Keratinocyte (primary cell): Measurements from ENCODE around the gene TBX6. TPM values are rescaled to one million over a fixed set of nuclear protein-coding genes. Genes with fewer than 3 reads are reported as not detected.

ENCODE experiments used
- DNase-seq: peaks from one replicate; pipeline ENCODE4 v3.0.0-alpha.2; 2011; ENCODE audit warnings: low read depth, missing footprints, low spot score
- FAIRE-seq: peaks from 2 replicates; lab custom pipeline; 2011; peaks lifted over from hg19 to GRCh38; lab: Jason Lieb, UNC
- H2AFZ ChIP-seq: 2 replicates; pipeline ENCODE4 v1.6.0; 2012; ENCODE audit warnings: low read length, control low read depth, inconsistent platforms; ENCODE audit not compliant: control insufficient read depth
- H3K27ac ChIP-seq: 2 replicates; pipeline ENCODE4 v1.5.1; 2011; ENCODE audit warnings: low read length; ENCODE audit not compliant: control insufficient read depth, insufficient read depth
- H3K27me3 ChIP-seq: 3 replicates; pipeline ENCODE4 v1.6.0; 2011; ENCODE audit warnings: low read length; ENCODE audit not compliant: control insufficient read depth, insufficient read depth; ENCODE audit errors: extremely low read depth
- H3K36me3 ChIP-seq, 2 experiments: 2 replicates in 1 of 2; 3 replicates in 1 of 2; pipeline ENCODE4 v1.5.1; 2011; ENCODE audit warnings: low read length in 2 of 2, mild to moderate bottlenecking in 1 of 2; ENCODE audit not compliant: control insufficient read depth in 2 of 2, insufficient read depth in 2 of 2; ENCODE audit errors: extremely low read depth in 1 of 2
- H3K4me1 ChIP-seq: 3 replicates; pipeline ENCODE4 v1.5.1; 2011; ENCODE audit warnings: low read length; ENCODE audit not compliant: control insufficient read depth, insufficient read depth; ENCODE audit errors: extremely low read depth
- H3K4me2 ChIP-seq: 3 replicates; pipeline ENCODE4 v1.6.0; 2011; ENCODE audit warnings: low read depth, low read length; ENCODE audit not compliant: control insufficient read depth, insufficient read depth; ENCODE audit errors: extremely low read depth
- H3K4me3 ChIP-seq, 3 experiments: fragments of 200-600 bp in 1 of 3; sonication (generic) in 1 of 3; 2 replicates in 2 of 3; 3 replicates in 1 of 3; pipeline ENCODE4 v1.5.1; 2011 to 2016; ENCODE audit warnings: low read length in 3 of 3, mild to moderate bottlenecking in 3 of 3, control low read depth in 2 of 3, inconsistent platforms in 1 of 3, low read depth in 1 of 3, mixed read lengths in 1 of 3, mixed run types in 1 of 3, moderate library complexity in 1 of 3; ENCODE audit not compliant: control insufficient read depth in 2 of 3, insufficient read depth in 2 of 3; ENCODE audit errors: extremely low read depth in 1 of 3
- H3K79me2 ChIP-seq: 2 replicates; pipeline ENCODE4 v1.6.0; 2012; ENCODE audit warnings: low read length; ENCODE audit not compliant: control insufficient read depth, insufficient read depth
- H3K9ac ChIP-seq: 3 replicates; pipeline ENCODE4 v1.6.0; 2011; ENCODE audit warnings: low read length; ENCODE audit not compliant: control insufficient read depth, insufficient read depth; ENCODE audit errors: extremely low read depth
- H3K9me1 ChIP-seq: 3 replicates; pipeline ENCODE4 v1.6.0; 2011; ENCODE audit warnings: low read length; ENCODE audit not compliant: control insufficient read depth, insufficient read depth; ENCODE audit errors: extremely low read depth
- H3K9me3 ChIP-seq: 2 replicates; pipeline ENCODE4 v1.5.1; 2012; ENCODE audit warnings: low read depth, low read length; ENCODE audit not compliant: control insufficient read depth
- H4K20me1 ChIP-seq: 3 replicates; pipeline ENCODE4 v1.6.0; 2011; ENCODE audit warnings: low read length; ENCODE audit not compliant: control insufficient read depth, insufficient read depth; ENCODE audit errors: extremely low read depth
- CTCF ChIP-seq, 3 experiments: IDR thresholded peaks in 1 of 3; conservative IDR thresholded peaks in 1 of 3; optimal IDR thresholded peaks in 1 of 3; 2 replicates in 2 of 3; 3 replicates in 1 of 3; pipeline versions ENCODE3 to v1.5.1; 2011; ENCODE audit warnings: low read length in 3 of 3, mild to moderate bottlenecking in 3 of 3, moderate library complexity in 2 of 3, control low read depth in 1 of 3, inconsistent platforms in 1 of 3; ENCODE audit not compliant: insufficient read depth in 2 of 3; ENCODE audit errors: extremely low read depth in 1 of 3
- EZH2 ChIP-seq: IDR thresholded peaks from one replicate; pipeline ENCODE4 v1.6.1; 2012; ENCODE audit warnings: inconsistent platforms, mild to moderate bottlenecking, low read length, moderate library complexity
- dilution Hi-C: fragments of 300-500 bp; cut with MboI; formaldehyde crosslinking; loops from one replicate; pipeline ENCODE4 v1.7.0; 2020; ENCODE audit warnings: low sequenced_read_pairs; ENCODE audit not compliant: extremely low pct_ligation_motif_present
- polyA plus RNA-seq, 5 experiments: library from polyadenylated mRNA; depleted of rRNA in 3 of 5; stranded (reverse) in 3 of 5; stranded (forward) in 1 of 5; unstranded in 1 of 5; fragments of >200 nt; gene quantifications; 1 replicate in 1 of 5; 2 replicates in 3 of 5; 3 replicates in 1 of 5; pipeline versions ENCODE4 v1.2.1 to v1.2.3, GENCODE V29; 2011 to 2012; ENCODE audit warnings: missing spikeins in 2 of 5, low read depth in 1 of 5, low replicate concordance in 1 of 5

The TBX6 gene
- polyA plus RNA-seq, 1 donor (not counting 4 experiments of a cell fraction or from before 2014, with no cell fraction given), result 0.18 TPM

- H3K9me3 ChIP-seq, result no peaks in the 10 kb centered on the region
- peaks cover 30% of the 10 kb centered on the region for H3K4me1 ChIP-seq
- H3K9ac ChIP-seq, result no peak overlapping the region
- dilution Hi-C loops, result no loop called here
- no peaks in the 10 kb centered on the region for H4K20me1 ChIP-seq
- FAIRE-seq (no peak), DNase-seq (no peak)
- H3K27ac ChIP-seq, result no peak overlapping the region
- no peak overlapping the region for H2AFZ ChIP-seq
- H3K4me2 ChIP-seq, result peak overlapping the region; percentile 9
- H3K79me2 ChIP-seq, result peaks cover 2% of the 10 kb centered on the region
- H3K4me3 ChIP-seq, result no peak overlapping the region
- H3K9me1 ChIP-seq, result no peaks in the 10 kb centered on the region
- no peaks in the 10 kb centered on the region for H3K27me3 ChIP-seq
- peaks cover 0 to 4% of the 10 kb centered on the region in 2 experiments for H3K36me3 ChIP-seq
- TF ChIP-seq EZH2 (no peak), CTCF (optimal IDR thresholded peaks at IDR 0.05 in 1 of 3, IDR thresholded peaks at IDR 0.05 in 1 of 3, conservative IDR thresholded peaks at IDR 0.05 in 1 of 3; ENCODE audit: extremely low read depth in 1 of 3, insufficient read depth in 2 of 3, low read length in 3 of 3) (no peak)
Observed at GRCh38 chr16:30054451-30054850, 37.3 kb downstream of the TBX6 start.

DNA sequence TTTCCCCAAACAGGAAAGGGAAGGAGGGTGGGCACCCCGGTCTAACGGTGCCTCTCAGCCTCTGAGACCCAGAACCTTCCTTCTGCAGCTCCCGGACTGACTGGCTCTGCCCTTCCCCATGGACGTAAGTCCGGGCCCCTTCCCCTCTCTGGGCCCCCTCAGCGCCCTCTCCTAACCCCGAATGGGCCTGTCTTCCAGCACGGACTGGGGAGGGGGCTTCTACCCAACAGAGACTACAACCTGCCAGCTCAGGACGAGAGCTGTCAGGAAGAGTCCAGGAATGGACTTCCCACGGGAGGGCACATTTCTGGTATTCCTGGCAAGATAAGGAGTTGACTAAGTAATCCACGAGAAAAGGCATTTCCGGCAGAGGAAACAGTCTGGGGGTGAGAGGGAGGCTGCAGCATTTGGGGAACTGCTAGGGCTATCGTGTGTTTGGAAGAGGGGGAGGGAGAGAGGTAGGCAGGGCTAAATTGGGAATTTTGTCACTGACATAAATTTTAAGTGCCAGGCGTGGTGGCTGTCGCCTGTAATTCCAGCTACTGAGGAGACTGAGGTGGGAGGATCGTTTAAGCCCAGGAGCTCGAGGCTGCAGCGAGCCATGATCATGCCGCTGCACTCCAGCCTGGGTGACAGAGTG lies 38.2 kb downstream of the TBX6 start:
- Histone ChIP-seq H3K79me2 (peaks cover 2% of the 10 kb centered on the region), H3K4me2 (peak overlapping the region; percentile 99), H2AFZ (peak overlapping the region; percentile 69), H3K27me3 (no peaks in the 10 kb centered on the region), H3K27ac (peak overlapping the region; percentile 69), H3K9me3 (no peaks in the 10 kb centered on the region), H3K9me1 (no peaks in the 10 kb centered on the region), H3K4me3 (peak overlapping the region; percentile 72 to 92 (median 81)), H3K9ac (peak overlapping the region; percentile 67), H3K36me3 (peaks cover 0 to 4% of the 10 kb centered on the region in 2 experiments), H3K4me1 (peaks cover 30% of the 10 kb centered on the region), H4K20me1 (no peaks in the 10 kb centered on the region)
- FAIRE-seq (no peak), DNase-seq (no peak)
- TF ChIP-seq EZH2, result no peak
- no peak for TF ChIP-seq CTCF (optimal IDR thresholded peaks at IDR 0.05 in 1 of 3, IDR thresholded peaks at IDR 0.05 in 1 of 3, conservative IDR thresholded peaks at IDR 0.05 in 1 of 3; ENCODE audit: extremely low read depth in 1 of 3, insufficient read depth in 2 of 3, low read length in 3 of 3)
- dilution Hi-C loops, result no loop called here
